ENCODE results near the gene MINDY4.
A peak's percentile ranks its signal among the peaks of the same experiment; 100 is the strongest.

DNA sequence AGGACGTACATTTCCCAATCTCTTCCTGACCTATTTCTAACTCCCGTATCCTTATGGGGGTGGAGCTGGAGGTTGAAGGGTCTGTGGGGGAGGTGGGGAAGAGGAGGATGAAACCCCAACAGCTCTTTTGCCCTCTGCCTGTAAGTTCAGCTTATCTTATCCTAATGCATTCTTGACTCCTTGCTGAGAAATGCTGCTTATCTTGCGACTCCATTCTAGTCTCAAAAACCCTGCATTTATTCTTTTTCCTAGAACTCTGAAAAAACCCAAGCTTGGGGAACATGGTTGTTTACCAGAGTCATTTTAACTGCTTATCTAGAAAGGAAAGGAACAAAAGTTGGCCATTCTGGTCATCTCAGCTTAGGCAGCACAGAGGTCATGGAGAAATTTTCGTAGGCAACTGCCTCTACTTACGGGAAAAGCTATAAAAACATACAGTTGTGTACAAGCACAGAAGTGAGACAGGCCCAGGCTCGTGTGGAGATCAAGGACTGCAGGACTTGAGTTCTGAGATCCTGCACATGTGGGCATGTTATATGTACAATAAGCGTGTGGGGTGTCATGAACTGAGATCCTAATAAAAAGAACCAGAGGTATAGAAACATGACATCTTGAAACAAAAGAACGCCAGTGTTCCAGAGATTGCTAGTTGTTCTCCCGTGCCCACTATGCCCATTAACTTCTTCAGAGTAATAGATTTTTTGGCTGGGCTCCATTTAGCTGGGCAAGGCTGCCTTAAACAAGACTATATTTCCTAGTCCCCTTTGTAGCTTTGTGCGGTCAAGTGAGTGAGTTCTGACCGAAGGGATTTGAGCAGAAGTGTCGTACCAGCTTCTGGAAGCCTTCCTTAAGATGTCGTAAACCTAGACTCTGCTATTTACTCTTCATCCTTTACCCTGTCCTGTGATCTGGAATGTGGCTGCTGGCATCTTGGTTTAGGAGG is 9.7 kb upstream of the MINDY4 start:
- TF ChIP-seq CTCF (IDR thresholded peaks at IDR 0.05) (no peak), POLR2A (IDR thresholded peaks at IDR 0.05) (no peak), EP300 (IDR thresholded peaks at IDR 0.05) (peak; percentile 13)
